Esophagus muscularis mucosa (tissue), 4 donors: ENCODE data around the gene PLA2G6. TPM values are rescaled to one million over a fixed set of nuclear protein-coding genes. Genes with fewer than 3 reads are reported as not detected.

Source experiments
- DNase-seq: peaks from one replicate; pipeline ENCODE4 v3.0.0-alpha.2; 2017; ENCODE audit errors: extremely low spot score
- H3K27ac ChIP-seq, 4 donors: fragments of 200-600 bp; sonication (generic); replicated peaks in 1 of 4; 1 replicate in 3 of 4; 2 replicates in 1 of 4; pipeline ENCODE4 v1.5.1; 2016 to 2019; ENCODE audit warnings: mild to moderate bottlenecking in 1 of 4
- H3K27me3 ChIP-seq, 4 donors: fragments of 200-600 bp; sonication (generic); one replicate each; pipeline versions ENCODE4 v1.5.1 to v1.6.0; 2016 to 2019
- H3K36me3 ChIP-seq, 4 donors: fragments of 200-600 bp; sonication (generic); one replicate each; pipeline ENCODE4 v1.5.1; 2016 to 2019
- H3K4me1 ChIP-seq, 4 donors: fragments of 200-600 bp; sonication (generic); one replicate each; pipeline ENCODE4 v1.5.1; 2016 to 2019
- H3K4me3 ChIP-seq, 4 donors: fragments of 200-600 bp; sonication (generic); 1 replicate in 2 of 4; 2 replicates in 2 of 4; pipeline ENCODE4 v1.5.1; 2016 to 2019; ENCODE audit warnings: mild to moderate bottlenecking in 4 of 4, moderate library complexity in 1 of 4
- H3K9me3 ChIP-seq, 4 donors: fragments of 200-600 bp; sonication (generic); 1 replicate in 3 of 4; 2 replicates in 1 of 4; pipeline ENCODE4 v1.5.1; 2016 to 2019
- CTCF ChIP-seq, 3 experiments: fragments of 200-600 bp in 2 of 3; fragments of 450-650 bp in 1 of 3; sonication (generic) in 2 of 3; IDR thresholded peaks; one replicate each; pipeline ENCODE4 v1.5.1; 2017 to 2019; ENCODE audit warnings: antibody characterized with exemption in 3 of 3, mild to moderate bottlenecking in 2 of 3, moderate library complexity in 1 of 3
- EP300 ChIP-seq: sonication (generic); formaldehyde crosslinking; IDR thresholded peaks from one replicate; pipeline ENCODE4 v1.6.1; 2017; ENCODE audit warnings: antibody characterized with exemption
- POLR2A ChIP-seq: fragments of 450-650 bp; IDR thresholded peaks from one replicate; pipeline ENCODE4 v1.6.1; 2017; ENCODE audit warnings: antibody characterized with exemption, moderate library complexity, mild to moderate bottlenecking, low read depth
- POLR2AphosphoS5 ChIP-seq, 2 donors: sonication (generic); formaldehyde crosslinking; IDR thresholded peaks; one replicate each; pipeline ENCODE4 v1.6.1; 2017; ENCODE audit warnings: antibody characterized with exemption in 2 of 2
- WGBS: methylation state at CpG from one replicate; pipeline ENCODE4 v1.1.5; 2018; 5-methylcytosine and 5-hydroxymethylcytosine counted together
- intact Hi-C: fragments of 100-400 bp; cut with DNase I; formaldehyde crosslinking; loops from one replicate; pipeline ENCODE4 v1.15.1; 2023
- total RNA-seq, 4 donors: library from RNA; depleted of rRNA; stranded (reverse); fragments of >200 nt; gene quantifications; one replicate each; pipeline versions ENCODE4 v1.1.0 to v1.2.1, GENCODE V29; 2016

The PLA2G6 gene
- total RNA-seq, 4 donors from 2014 or later: 13.9 to 18.3 (median 15.6) TPM

GRCh38 chr22:38192475-38192863 lies 10.8 kb upstream of the PLA2G6 start:
- WGBS: 93% methylated on average over 3 of the region's 3 CpGs
- DNase-seq: no peak
- no peaks in the 10 kb centered on the region for H3K27me3 ChIP-seq
- no peak overlapping the region for H3K27ac ChIP-seq
- intact Hi-C loops: no loop called here
- no peaks in the 10 kb centered on the region for H3K36me3 ChIP-seq
- TF ChIP-seq CTCF (IDR thresholded peaks at IDR 0.05) (no peak), POLR2A (no peak), EP300 (no peak), POLR2AphosphoS5 (IDR thresholded peaks at IDR 0.05) (no peak)
- H3K4me3 ChIP-seq: no peak overlapping the region
- H3K4me1 ChIP-seq: peaks cover 7 to 10% (median 9%) of the 10 kb centered on the region in 4 donors
- H3K9me3 ChIP-seq: no peaks in the 10 kb centered on the region

GRCh38 chr22:38191731-38192474 lies 10.3 kb upstream of the PLA2G6 start:
- intact Hi-C loops: no loop called here
- Histone ChIP-seq H3K4me1 (peaks cover 7 to 10% (median 9%) of the 10 kb centered on the region in 4 donors), H3K9me3 (no peaks in the 10 kb centered on the region), H3K27me3 (no peaks in the 10 kb centered on the region), H3K27ac (no peak overlapping the region), H3K4me3 (no peak overlapping the region), H3K36me3 (no peaks in the 10 kb centered on the region)
- 83% methylated on average over 10 of the region's 10 CpGs for WGBS
- DNase-seq: no peak
- no peak for TF ChIP-seq POLR2A
- no peak for TF ChIP-seq POLR2AphosphoS5 (IDR thresholded peaks at IDR 0.05)
- TF ChIP-seq CTCF (IDR thresholded peaks at IDR 0.05): no peak

GRCh38 chr22:38191055-38191454 lies 9.4 kb upstream of the PLA2G6 start:
- H3K4me3 ChIP-seq: no peak overlapping the region
- TF ChIP-seq POLR2A (no peak), POLR2AphosphoS5 (IDR thresholded peaks at IDR 0.05) (no peak), CTCF (IDR thresholded peaks at IDR 0.05) (no peak), EP300 (no peak)
- H3K27me3 ChIP-seq: no peaks in the 10 kb centered on the region
- H3K36me3 ChIP-seq: no peaks in the 10 kb centered on the region
- DNase-seq: no peak
- H3K4me1 ChIP-seq: peaks cover 7 to 10% (median 9%) of the 10 kb centered on the region in 4 donors
- intact Hi-C loops: no loop called here
- WGBS: 92% methylated on average over 14 of the region's 14 CpGs
- no peaks in the 10 kb centered on the region for H3K9me3 ChIP-seq
- no peak overlapping the region for H3K27ac ChIP-seq

GRCh38 chr22:38190581-38190980 lies 9.0 kb upstream of the PLA2G6 start:
- intact Hi-C loops: no loop called here
- H3K27me3 ChIP-seq: no peaks in the 10 kb centered on the region

More at GRCh38 chr22:38190581-38190980, 9.0 kb upstream of the PLA2G6 start:
- H3K4me3 ChIP-seq: no peak overlapping the region
- no peak for DNase-seq
- no peak overlapping the region for H3K27ac ChIP-seq
- H3K9me3 ChIP-seq: no peaks in the 10 kb centered on the region
- no peaks in the 10 kb centered on the region for H3K36me3 ChIP-seq
- H3K4me1 ChIP-seq: peaks cover 7 to 10% (median 9%) of the 10 kb centered on the region in 4 donors
- TF ChIP-seq EP300: no peak
- TF ChIP-seq POLR2AphosphoS5 (IDR thresholded peaks at IDR 0.05): no peak
- no peak for TF ChIP-seq POLR2A
- TF ChIP-seq CTCF (IDR thresholded peaks at IDR 0.05): no peak
- 75% methylated on average over 6 of the region's 6 CpGs for WGBS
